K562 (cell line): ENCODE results near the gene TUBB2A. TPM values are rescaled to one million over a fixed set of nuclear protein-coding genes. Genes with fewer than 3 reads are reported as not detected.

ENCODE experiments used
- ARNT ChIP-seq, 2 experiments: fragments of 450-650 bp; IDR thresholded peaks; 2 replicates each; pipeline ENCODE4 v1.6.1; 2016; ENCODE audit warnings: mild to moderate bottlenecking in 1 of 2
- CBX1 ChIP-seq: sonication (generic); IDR thresholded peaks from 2 replicates; pipeline ENCODE4 v1.6.1; 2016; ENCODE audit warnings: antibody characterized with exemption, low read depth, mild to moderate bottlenecking
- CBX8 ChIP-seq: fragments of 200-600 bp; sonication (generic); IDR thresholded peaks from 2 replicates; pipeline ENCODE4 v1.6.1; 2012; ENCODE audit warnings: borderline replicate concordance, mixed run types, low read depth, mild to moderate bottlenecking, moderate library complexity, mixed read lengths, low read length, control low read depth, inconsistent platforms; ENCODE audit not compliant: poor library complexity, severe bottlenecking; ENCODE audit errors: extremely low read depth
- CHD1 ChIP-seq: fragments of 200-600 bp; sonication (generic); IDR thresholded peaks from one replicate; pipeline ENCODE4 v1.6.1; 2012; ENCODE audit warnings: mild to moderate bottlenecking, moderate library complexity, low read length, inconsistent platforms
- COPS2 ChIP-seq: fragments of 450-650 bp; conservative IDR thresholded peaks from 2 replicates; pipeline ENCODE4 v1.6.1; 2016; ENCODE audit warnings: mild to moderate bottlenecking, moderate library complexity
- CTCF ChIP-seq, 3 experiments: IDR thresholded peaks in 2 of 3; conservative IDR thresholded peaks in 1 of 3; 2 replicates each; pipeline ENCODE4 v1.5.1; 2011 to 2012; ENCODE audit warnings: low read length in 3 of 3, mild to moderate bottlenecking in 3 of 3, control low read depth in 2 of 3, improper control_type of control experiment in 1 of 3, inconsistent platforms in 1 of 3, low read depth in 1 of 3, mixed read lengths in 1 of 3, moderate library complexity in 1 of 3; ENCODE audit not compliant: insufficient read depth in 2 of 3
- DPF2 ChIP-seq: fragments of 450-650 bp; IDR thresholded peaks from 2 replicates; pipeline ENCODE4 v1.6.1; 2016
- EGR1 ChIP-seq: fragments of 450-650 bp; conservative IDR thresholded peaks from 2 replicates; pipeline ENCODE4 v1.6.1; 2017; ENCODE audit warnings: mild to moderate bottlenecking
- ELF4 ChIP-seq: fragments of 450-650 bp; formaldehyde crosslinking; IDR thresholded peaks from 2 replicates; pipeline ENCODE4 v1.4.0; 2022; ENCODE audit warnings: missing genetic modification characterization
- KLF16 ChIP-seq: IDR thresholded peaks from 2 replicates; pipeline ENCODE4 v1.6.1; 2016; ENCODE audit warnings: antibody characterized with exemption
- MECOM ChIP-seq: fragments of 250-450 bp; sonication (Bioruptor Pico); IDR thresholded peaks from 2 replicates; pipeline ENCODE4 v1.8.0; 2022; ENCODE audit warnings: inconsistent platforms
- MED1 ChIP-seq: sonication (generic); formaldehyde crosslinking; IDR thresholded peaks from 2 replicates; pipeline ENCODE4 v1.8.1; 2023; ENCODE audit warnings: missing genetic modification reagents, borderline replicate concordance
- MLX ChIP-seq, 2 experiments: fragments of 450-650 bp in 1 of 2; sonication (generic) in 1 of 2; formaldehyde crosslinking; conservative IDR thresholded peaks; 2 replicates each; pipeline versions ENCODE4 v1.4.0 to v1.8.1; 2020 to 2022; ENCODE audit warnings: mild to moderate bottlenecking in 1 of 2, missing genetic modification reagents in 1 of 2
- MYBL2 ChIP-seq, 2 experiments: fragments of 450-650 bp in 1 of 2; sonication (generic) in 1 of 2; formaldehyde crosslinking in 1 of 2; IDR thresholded peaks; 2 replicates each; pipeline versions ENCODE4 v1.6.1 to v1.8.1; 2017 to 2022; ENCODE audit warnings: borderline replicate concordance in 1 of 2, inconsistent platforms in 1 of 2, low read depth in 1 of 2, mild to moderate bottlenecking in 1 of 2, missing genetic modification reagents in 1 of 2, moderate library complexity in 1 of 2
- NFE2 ChIP-seq: IDR thresholded peaks from 2 replicates; pipeline ENCODE4 v1.6.1; 2014; ENCODE audit warnings: antibody characterized with exemption, low read depth
- OTX1 ChIP-seq: fragments of 450-650 bp; formaldehyde crosslinking; IDR thresholded peaks from 2 replicates; pipeline ENCODE4 v1.4.0; 2022; ENCODE audit warnings: mild to moderate bottlenecking
- PHB2 ChIP-seq: fragments of 450-650 bp; IDR thresholded peaks from 2 replicates; pipeline ENCODE4 v1.6.1; 2017; ENCODE audit warnings: low read depth
- PYGO2 ChIP-seq: fragments of 450-650 bp; IDR thresholded peaks from 2 replicates; pipeline ENCODE4 v1.6.1; 2016; ENCODE audit warnings: mild to moderate bottlenecking, missing genetic modification characterization, moderate library complexity, missing compliant biosample characterization
- SMARCE1 ChIP-seq: fragments of 450-650 bp; IDR thresholded peaks from 2 replicates; pipeline ENCODE4 v1.7.1; 2016; ENCODE audit warnings: mild to moderate bottlenecking
- THRB ChIP-seq: fragments of 450-650 bp; formaldehyde crosslinking; conservative IDR thresholded peaks from 2 replicates; pipeline ENCODE4 v1.4.0; 2022; ENCODE audit warnings: mild to moderate bottlenecking, missing genetic modification characterization
- TOE1 ChIP-seq, 2 experiments: fragments of 450-650 bp in 1 of 2; sonication (generic) in 1 of 2; formaldehyde crosslinking in 1 of 2; IDR thresholded peaks; 2 replicates each; pipeline versions ENCODE4 v1.7.1 to v1.8.0; 2016 to 2022; ENCODE audit warnings: borderline replicate concordance in 2 of 2, mild to moderate bottlenecking in 2 of 2, antibody characterized with exemption in 1 of 2, inconsistent platforms in 1 of 2, low read depth in 1 of 2, missing genetic modification reagents in 1 of 2, moderate library complexity in 1 of 2
- ZBTB8A ChIP-seq: fragments of 450-650 bp; IDR thresholded peaks from 2 replicates; pipeline ENCODE4 v1.6.1; 2018; ENCODE audit warnings: mild to moderate bottlenecking, moderate library complexity; ENCODE audit not compliant: partially characterized antibody
- ZEB2 ChIP-seq: fragments of 450-650 bp; IDR thresholded peaks from 2 replicates; pipeline ENCODE4 v1.6.1; 2016
- ZKSCAN8 ChIP-seq: fragments of 200-800 bp; sonication (Bioruptor generic); IDR thresholded peaks from 2 replicates; pipeline ENCODE4 v1.6.1; 2016; ENCODE audit warnings: missing genetic modification characterization, missing compliant biosample characterization
- ZNF311 ChIP-seq: fragments of 250-450 bp; sonication (Bioruptor Pico); IDR thresholded peaks from 2 replicates; pipeline ENCODE4 v1.4.0; 2020; ENCODE audit warnings: mild to moderate bottlenecking, moderate library complexity
- ZNF384 ChIP-seq: IDR thresholded peaks from 2 replicates; pipeline ENCODE4 v1.6.1; 2012; ENCODE audit warnings: low read depth, low read length, improper control_type of control experiment
- ZNF785 ChIP-seq: fragments of 250-450 bp; sonication (Bioruptor Pico); IDR thresholded peaks from 2 replicates; pipeline ENCODE4 v1.4.0; 2020; ENCODE audit warnings: mild to moderate bottlenecking
- polyA plus RNA-seq, 8 experiments: library from polyadenylated mRNA; depleted of rRNA in 4 of 8; stranded (reverse) in 5 of 8; unstranded in 3 of 8; fragments of >200 nt; fragmentation: Nextera tagmentation in 2 of 8; fragmentation: Illumina TruSeq in 1 of 8; extraction: Ambion mirVana in 2 of 8; extraction: Trizol in 1 of 8; gene quantifications; 2 replicates each; pipeline versions ENCODE4 v1.2.1 to v1.2.3, GENCODE V29; 2011 to 2014; ENCODE audit warnings: inconsistent platforms in 1 of 8, missing spikeins in 1 of 8
- total RNA-seq, 7 experiments: library from RNA; depleted of rRNA in 6 of 7; stranded (reverse); fragments of >200 nt in 6 of 7; fragmentation: Illumina TruSeq in 2 of 7; extraction: Trizol in 2 of 7; gene quantifications; 2 replicates each; pipeline versions ENCODE4 v1.2.1 to v1.2.3, GENCODE V29; 2011 to 2021; ENCODE audit warnings: low replicate concordance in 1 of 7

Gene TUBB2A
- total and polyA plus RNA-seq, 9 of the 15 experiments (the other 6 are each of a cell fraction or from before 2014, with no cell fraction given), result 3.6 to 92.1 (median 45.6) TPM

GRCh38 chr6:3163248-3163594 lies 5.9 kb upstream of the TUBB2A start (continued):
- TF ChIP-seq PYGO2 (peak; percentile 34; the same call in 1 of the 2 replicates), MLX (CRISPR knock-in tag; conservative IDR thresholded peaks at IDR 0.05) (no peak), ZNF384 (peak; percentile 80), ELF4 (CRISPR knock-in tag) (peak; percentile 9; the same call in 1 of the 2 replicates), ZBTB8A (no peak), MECOM (CRISPR knock-in tag) (peak; percentile 41; the same call in 1 of the 2 replicates), ZEB2 (0 out of 2 replicates have a peak, but pooled peaks have one; percentile 27), ZKSCAN8 (CRISPR knock-in tag) (no peak), SMARCE1 (peak; percentile 73; the same call in 1 of the 2 replicates), EGR1 (no peak), ARNT (IDR thresholded peaks at IDR 0.05) (peak in 1 of 2 experiments; percentile 67; a peak in 1 of 4 replicates), COPS2 (no peak), ZNF311 (no peak), NFE2 (no peak), THRB (no peak), CBX8 (no peak), OTX1 (CRISPR knock-in tag) (0 out of 2 replicates have a peak, but pooled peaks have one; percentile 10), DPF2 (peak; percentile 56), MED1 (CRISPR knock-in tag) (no peak), CBX1 (0 out of 2 replicates have a peak, but pooled peaks have one; percentile 5), KLF16 (no peak), CTCF (IDR thresholded peaks at IDR 0.05 in 2 of 3, conservative IDR thresholded peaks at IDR 0.05 in 1 of 3; ENCODE audit: insufficient read depth in 2 of 3, low read depth in 1 of 3, low read length in 3 of 3) (peak in 1 of 3 experiments; percentile 19; a peak in 1 of 6 replicates), ZNF785 (CRISPR knock-in tag) (no peak), PHB2 (no peak), MYBL2 (IDR thresholded peaks at IDR 0.05; ENCODE audit: low read depth) (no peak), MYBL2 (CRISPR knock-in tag; IDR thresholded peaks at IDR 0.05; ENCODE audit: borderline replicate concordance) (no peak), CHD1 (no peak), TOE1 (IDR thresholded peaks at IDR 0.05; ENCODE audit: borderline replicate concordance) (no peak; the same call in 1 of the 2 replicates), TOE1 (CRISPR knock-in tag; IDR thresholded peaks at IDR 0.05; ENCODE audit: borderline replicate concordance, low read depth) (no peak)
